HFF-Myc (cell line): ENCODE data around the gene MAGEB10.
"Not testable (repeated sequence)": the region's sequence is repeated elsewhere in the genome, so short reads cannot be mapped to it uniquely, and the experiment has no call there.

ENCODE experiments used
- DNase-seq: peaks from one replicate; pipeline ENCODE4 v3.0.0-alpha.2; 2011; ENCODE audit warnings: low read depth; ENCODE audit errors: extremely low read depth
- H3K4me3 ChIP-seq: replicated peaks from 2 replicates; pipeline ENCODE4 v1.5.1; 2011; ENCODE audit warnings: low read depth, mild to moderate bottlenecking, control low read depth, low read length
- CTCF ChIP-seq: IDR thresholded peaks from 2 replicates; pipeline ENCODE4 v1.5.1; 2012; ENCODE audit warnings: mild to moderate bottlenecking, low read depth, low read length, control low read depth; ENCODE audit errors: missing control alignments

MAGEB10 gene

GRCh38 chrX:27807690-27808089, at the start of gene MAGEB10:
Gene MAGEB10 (plus strand): TSS chrX:27807990. CDS start chrX:27821307, 13,317 bp downstream.
- no peak for TF ChIP-seq CTCF
- DNase-seq: no peak
- no peak within 1 kb of the TSS for H3K4me3 ChIP-seq

- no peak overlapping the region for H3K4me3 ChIP-seq
- no peak for DNase-seq
- TF ChIP-seq CTCF: no peak
Measured at GRCh38 chrX:27765718-27766117, 42.1 kb upstream of the MAGEB10 start.

GRCh38 chrX:27767387-27767786, 40.4 kb upstream of the MAGEB10 start:
- no peak overlapping the region for H3K4me3 ChIP-seq
- DNase-seq: no peak
- TF ChIP-seq CTCF: no peak

DNA sequence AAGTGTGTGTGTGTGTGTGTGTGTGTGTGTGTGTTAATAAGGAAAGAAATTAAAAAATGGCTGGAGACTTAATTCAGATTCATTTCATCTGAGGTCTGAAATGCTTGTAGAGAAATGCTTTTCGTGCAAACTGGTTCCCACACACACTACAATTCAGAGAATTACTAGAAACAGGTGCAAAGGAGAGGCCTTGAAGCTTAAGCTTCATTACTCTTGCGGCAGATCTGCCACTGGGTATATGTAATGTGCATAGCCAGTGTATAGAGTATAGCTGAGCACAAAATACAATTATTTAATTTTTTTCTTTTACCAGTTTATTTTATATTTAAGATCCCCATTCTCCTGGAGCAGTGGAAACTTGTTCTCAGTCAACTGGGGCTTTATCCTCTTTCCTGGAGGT, 31.8 kb upstream of the MAGEB10 start:
- DNase-seq: no peak
- no peak for TF ChIP-seq CTCF
- no peak overlapping the region for H3K4me3 ChIP-seq

DNA sequence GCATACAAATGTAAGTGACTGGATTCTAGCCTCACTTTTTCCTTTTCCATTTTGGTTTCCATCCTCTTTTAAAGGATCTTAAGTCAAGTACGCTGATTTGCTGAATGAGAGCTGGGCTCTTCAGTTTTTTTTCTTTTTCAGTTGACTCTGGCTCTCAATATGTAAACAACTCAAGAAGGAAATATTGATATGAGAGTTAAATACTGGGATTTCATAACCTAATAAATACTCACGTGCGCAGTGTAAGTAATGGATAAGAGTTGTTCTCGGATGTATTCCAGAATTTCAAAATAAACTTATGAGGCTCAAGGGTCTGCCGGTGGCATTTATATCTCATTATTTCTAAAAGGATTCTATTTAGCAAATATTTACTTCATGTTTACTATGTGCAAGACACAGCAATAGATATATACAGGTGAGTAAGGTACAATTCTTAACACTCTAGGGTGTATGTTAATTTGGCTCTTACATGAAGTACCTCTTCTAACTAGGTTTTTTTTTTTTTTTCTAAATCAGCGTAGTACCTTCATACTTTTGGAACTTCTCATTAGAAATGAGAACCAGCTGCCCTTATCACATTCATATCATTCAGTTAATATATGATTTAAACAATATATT, 11.0 kb upstream of the MAGEB10 start:
- TF ChIP-seq CTCF: no peak
- H3K4me3 ChIP-seq: no peak overlapping the region
- no peak for DNase-seq

GRCh38 chrX:27797575-27797974, 10.2 kb upstream of the MAGEB10 start:
- TF ChIP-seq CTCF: no peak
- no peak overlapping the region for H3K4me3 ChIP-seq
- no peak for DNase-seq

DNA sequence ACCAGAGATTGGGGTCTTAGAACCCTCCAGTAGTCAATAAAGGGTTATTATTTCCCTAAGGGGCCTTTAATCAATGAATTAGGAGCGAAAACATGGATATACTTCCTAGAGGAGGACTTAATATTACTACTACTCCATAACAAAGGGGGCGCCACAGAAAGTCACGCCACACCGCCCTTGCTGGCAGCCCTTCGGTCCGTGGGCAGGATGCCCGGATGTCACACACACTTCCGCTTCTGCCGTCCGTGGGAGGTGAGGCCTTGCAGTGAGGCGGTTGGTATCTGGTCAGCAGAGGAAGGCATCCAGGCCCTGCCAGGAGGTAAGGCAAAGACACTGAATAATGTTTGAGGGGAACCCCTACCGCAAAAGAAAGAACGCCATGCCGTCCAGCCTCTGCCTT, 436 bp downstream of the MAGEB10 start:
- no peak for TF ChIP-seq CTCF
- no peak overlapping the region for H3K4me3 ChIP-seq
- DNase-seq: no peak

GRCh38 chrX:27808991-27809859, 1.4 kb downstream of the MAGEB10 start:
- not testable (repeated sequence) for H3K4me3 ChIP-seq, DNase-seq
